SK-N-MC (cell line): ENCODE data around the gene DLEC1.

ENCODE experiments used
- EZH2 ChIP-seq: fragments of 200-600 bp; sonication (generic); IDR thresholded peaks from one replicate; pipeline ENCODE4 v1.6.1; 2017; ENCODE audit warnings: antibody characterized with exemption
- POLR2AphosphoS5 ChIP-seq: IDR thresholded peaks from 2 replicates; pipeline ENCODE4 v1.6.1; 2012; ENCODE audit warnings: mild to moderate bottlenecking, low read depth, low read length, borderline replicate concordance

DNA sequence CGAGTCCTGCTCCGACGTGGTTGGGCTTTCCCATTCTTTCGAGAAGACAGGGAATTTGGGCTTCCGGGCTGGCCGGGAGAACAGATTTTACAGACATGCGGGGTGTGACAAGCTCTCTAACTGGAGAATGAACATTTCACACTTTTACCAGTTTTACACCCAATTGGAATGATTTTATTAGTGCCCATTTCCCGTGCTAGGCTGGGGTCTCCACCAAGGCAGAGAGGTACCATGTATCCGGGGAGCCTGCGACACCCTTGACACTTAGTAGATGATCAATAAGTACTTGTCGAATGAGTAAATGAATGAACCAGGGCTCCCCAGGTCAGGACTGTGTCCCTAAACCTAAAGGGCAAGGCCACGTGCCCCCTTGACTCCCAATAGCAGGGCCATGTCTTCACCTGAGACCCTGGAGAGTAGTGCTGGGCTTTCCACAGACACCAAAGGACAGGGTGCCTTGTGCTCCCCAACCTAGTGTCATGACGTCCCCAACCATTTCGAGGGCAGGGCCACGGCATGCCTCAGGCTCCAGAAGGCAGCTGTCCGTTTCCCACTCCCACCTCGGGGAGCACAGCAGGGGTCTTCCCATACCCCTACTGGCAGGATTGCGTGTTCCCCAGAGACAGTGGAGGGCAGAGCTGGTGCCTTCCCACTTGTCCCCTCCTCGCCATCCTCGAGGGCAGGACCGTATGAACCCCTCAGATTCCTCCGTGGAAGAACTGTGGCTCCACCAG lies 98.8 kb downstream of the DLEC1 start:
- TF ChIP-seq POLR2AphosphoS5 (no peak), EZH2 (no peak)
